Uterus (tissue), 4 donors: ENCODE measurements around the gene RBM6. TPM values are rescaled to one million over a fixed set of nuclear protein-coding genes. Genes with fewer than 3 reads are reported as not detected.

Experiments used
- DNase-seq, 2 donors: peaks; one replicate each; pipeline ENCODE4 v3.0.0-alpha.2; 2019 to 2020
- H3K27ac ChIP-seq, 2 donors: fragments of 200-600 bp; sonication (generic); 1 replicate in 1 of 2; 2 replicates in 1 of 2; pipeline ENCODE4 v1.5.1; 2016 to 2018
- H3K27me3 ChIP-seq, 2 donors: fragments of 200-600 bp; sonication (generic); one replicate each; pipeline ENCODE4 v1.5.1; 2018 to 2019; ENCODE audit warnings: control low read depth in 1 of 2
- H3K36me3 ChIP-seq, 2 donors: fragments of 200-600 bp; sonication (generic); one replicate each; pipeline ENCODE4 v1.5.1; 2019; ENCODE audit warnings: control low read depth in 1 of 2
- H3K4me1 ChIP-seq, 2 donors: fragments of 200-600 bp; sonication (generic); one replicate each; pipeline ENCODE4 v1.5.1; 2018 to 2019; ENCODE audit warnings: control low read depth in 1 of 2
- H3K4me3 ChIP-seq, 2 donors: fragments of 200-600 bp; sonication (generic); 1 replicate in 1 of 2; 2 replicates in 1 of 2; pipeline ENCODE4 v1.5.1; 2018 to 2019; ENCODE audit warnings: mild to moderate bottlenecking in 1 of 2
- H3K9me3 ChIP-seq, 2 donors: fragments of 200-600 bp; sonication (generic); one replicate each; pipeline ENCODE4 v1.5.1; 2019; ENCODE audit warnings: control low read depth in 1 of 2
- POLR2A ChIP-seq, 2 donors: fragments of 450-650 bp; IDR thresholded peaks; one replicate each; pipeline ENCODE4 v1.6.1; 2016; ENCODE audit warnings: antibody characterized with exemption in 2 of 2, mild to moderate bottlenecking in 1 of 2, moderate library complexity in 1 of 2
- intact Hi-C: fragments of 100-400 bp; cut with DNase I; formaldehyde crosslinking; loops from one replicate; pipeline ENCODE4 v1.15.1; 2023; ENCODE audit warnings: low total_unique reads
- total RNA-seq, 4 donors: library from RNA; depleted of rRNA in 3 of 4; stranded (reverse); fragments of >200 nt in 3 of 4; gene quantifications; one replicate each; pipeline versions ENCODE4 v1.1.0 to v1.2.4, GENCODE V29; 2014 to 2023
- TF ChIP-seq, protein P1 (sequence below), 4 experiments: fragments of 200-600 bp in 2 of 4; fragments of 450-650 bp in 2 of 4; sonication (generic) in 2 of 4; IDR thresholded peaks; one replicate each; pipeline ENCODE4 v1.5.1; 2016 to 2019; ENCODE audit warnings: antibody characterized with exemption in 4 of 4, mild to moderate bottlenecking in 2 of 4, moderate library complexity in 1 of 4
- donor health status: DM: yes; HTN: yes; CAD: no.

The RBM6 gene
- total RNA-seq, 4 donors from 2014 or later, result 63.2 to 143 (median 116) TPM

DNA sequence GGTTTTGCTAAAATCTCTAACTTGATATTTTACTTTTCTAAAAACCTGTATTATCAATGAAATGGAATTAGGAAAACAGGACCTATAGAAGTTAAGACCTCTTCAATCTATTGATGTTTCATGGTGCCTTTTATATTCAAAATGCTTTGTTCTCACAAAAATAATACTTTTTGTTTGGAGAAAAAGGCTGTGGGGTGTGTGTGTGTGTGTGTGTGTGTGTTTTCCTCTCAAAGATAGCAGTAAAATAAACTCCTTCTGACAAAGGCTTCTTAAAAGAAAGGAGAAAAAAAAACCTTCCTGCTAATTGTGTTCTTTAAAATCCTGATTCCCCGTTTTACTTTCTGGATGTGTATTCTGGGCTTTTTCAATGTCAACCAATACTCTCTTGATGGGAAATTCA lies 54.5 kb downstream of the RBM6 start:
- Histone ChIP-seq H3K9me3 (no peaks in the 10 kb centered on the region), H3K27ac (no peak overlapping the region), H3K27me3 (no peaks in the 10 kb centered on the region), H3K4me3 (no peak overlapping the region), H3K4me1 (no peaks in the 10 kb centered on the region), H3K36me3 (no peaks in the 10 kb centered on the region)
- intact Hi-C loops, result no loop called here
- no peak for DNase-seq
- no peak for TF ChIP-seq POLR2A (IDR thresholded peaks at IDR 0.05)
- TF ChIP-seq, protein P1, sequence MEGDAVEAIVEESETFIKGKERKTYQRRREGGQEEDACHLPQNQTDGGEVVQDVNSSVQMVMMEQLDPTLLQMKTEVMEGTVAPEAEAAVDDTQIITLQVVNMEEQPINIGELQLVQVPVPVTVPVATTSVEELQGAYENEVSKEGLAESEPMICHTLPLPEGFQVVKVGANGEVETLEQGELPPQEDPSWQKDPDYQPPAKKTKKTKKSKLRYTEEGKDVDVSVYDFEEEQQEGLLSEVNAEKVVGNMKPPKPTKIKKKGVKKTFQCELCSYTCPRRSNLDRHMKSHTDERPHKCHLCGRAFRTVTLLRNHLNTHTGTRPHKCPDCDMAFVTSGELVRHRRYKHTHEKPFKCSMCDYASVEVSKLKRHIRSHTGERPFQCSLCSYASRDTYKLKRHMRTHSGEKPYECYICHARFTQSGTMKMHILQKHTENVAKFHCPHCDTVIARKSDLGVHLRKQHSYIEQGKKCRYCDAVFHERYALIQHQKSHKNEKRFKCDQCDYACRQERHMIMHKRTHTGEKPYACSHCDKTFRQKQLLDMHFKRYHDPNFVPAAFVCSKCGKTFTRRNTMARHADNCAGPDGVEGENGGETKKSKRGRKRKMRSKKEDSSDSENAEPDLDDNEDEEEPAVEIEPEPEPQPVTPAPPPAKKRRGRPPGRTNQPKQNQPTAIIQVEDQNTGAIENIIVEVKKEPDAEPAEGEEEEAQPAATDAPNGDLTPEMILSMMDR (IDR thresholded peaks at IDR 0.05), result no peak

DNA sequence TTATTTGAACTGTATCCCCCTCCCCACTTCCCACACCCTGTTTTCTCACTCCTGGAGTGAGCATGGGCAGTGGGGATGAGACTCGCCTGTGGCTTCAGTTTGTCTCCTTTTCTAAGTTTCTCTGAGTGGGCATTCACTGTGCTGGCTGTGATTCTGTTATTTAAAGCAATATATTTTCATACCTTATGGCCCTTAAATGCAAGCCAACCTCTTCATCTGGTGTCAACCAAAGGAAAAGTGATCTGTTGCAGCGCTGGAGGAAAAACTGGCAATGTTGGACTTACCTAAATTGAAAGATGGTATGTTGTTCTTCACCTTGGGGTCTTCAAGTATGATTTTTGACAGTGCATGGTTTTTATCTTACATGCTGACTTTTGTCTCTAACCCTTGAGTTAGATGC lies 56.1 kb downstream of the RBM6 start:
- H3K4me3 ChIP-seq, result no peak overlapping the region

DNA sequence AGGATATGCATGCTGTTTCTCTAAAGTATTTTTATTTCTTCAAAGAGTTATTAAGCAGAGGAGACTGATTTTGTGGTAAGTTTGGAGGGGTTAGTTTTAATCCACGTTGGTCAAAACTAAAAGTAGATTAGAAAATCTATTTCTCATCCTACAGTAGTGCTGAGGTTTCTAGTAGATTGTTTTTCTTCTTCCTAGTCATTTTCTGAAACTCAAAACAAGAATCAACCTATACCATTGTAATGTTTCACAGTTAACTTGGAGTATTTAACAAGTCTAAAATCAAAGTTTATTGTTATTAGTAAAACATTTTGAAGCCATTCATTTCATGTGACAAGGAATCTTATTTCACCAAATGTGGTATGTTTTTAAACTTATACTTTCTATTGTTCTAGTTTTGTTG lies 57.9 kb downstream of the RBM6 start:
- H3K9me3 ChIP-seq, result no peaks in the 10 kb centered on the region
- H3K36me3 ChIP-seq, result no peaks in the 10 kb centered on the region
- no peak for TF ChIP-seq POLR2A (IDR thresholded peaks at IDR 0.05)
- TF ChIP-seq, protein P1 (IDR thresholded peaks at IDR 0.05), result no peak
- H3K4me1 ChIP-seq, result no peaks in the 10 kb centered on the region
- H3K4me3 ChIP-seq, result no peak overlapping the region
- no peak overlapping the region for H3K27ac ChIP-seq
- H3K27me3 ChIP-seq, result no peaks in the 10 kb centered on the region
- no peak for DNase-seq
- intact Hi-C loops, result no loop called here

More for the DNA sequence above, 56.1 kb downstream of the RBM6 start:
- Histone ChIP-seq H3K27ac (no peak overlapping the region), H3K4me1 (no peaks in the 10 kb centered on the region), H3K36me3 (no peaks in the 10 kb centered on the region), H3K9me3 (no peaks in the 10 kb centered on the region), H3K27me3 (no peaks in the 10 kb centered on the region)
- TF ChIP-seq, protein P1 (IDR thresholded peaks at IDR 0.05), result no peak
- TF ChIP-seq POLR2A (IDR thresholded peaks at IDR 0.05), result no peak
- intact Hi-C loops, result no loop called here
- no peak for DNase-seq

DNA sequence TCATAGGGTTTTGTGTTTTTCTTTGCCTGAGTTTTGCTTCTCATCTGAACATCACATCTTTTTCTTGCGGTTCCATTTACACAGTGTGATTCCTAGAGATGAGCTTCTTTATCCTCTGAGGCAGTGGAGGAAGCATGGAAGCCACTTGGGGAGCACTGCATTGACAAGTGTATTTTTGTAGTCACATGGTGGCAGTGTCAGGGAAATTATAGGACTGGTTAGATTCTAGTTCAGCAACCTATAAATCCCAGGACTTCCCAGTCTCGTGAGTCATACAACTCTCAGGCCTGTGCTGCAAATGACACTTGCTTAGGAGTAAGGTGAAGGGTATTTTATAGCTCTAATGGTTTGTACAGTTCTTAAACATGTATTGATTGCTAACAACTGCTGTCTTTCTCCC lies 58.4 kb downstream of the RBM6 start:
- TF ChIP-seq, protein P1 (IDR thresholded peaks at IDR 0.05), result no peak
- TF ChIP-seq POLR2A (IDR thresholded peaks at IDR 0.05), result no peak
- no peaks in the 10 kb centered on the region for H3K9me3 ChIP-seq
- DNase-seq, result no peak
- H3K27ac ChIP-seq, result no peak overlapping the region
- H3K27me3 ChIP-seq, result no peaks in the 10 kb centered on the region
- H3K36me3 ChIP-seq, result no peaks in the 10 kb centered on the region
- H3K4me1 ChIP-seq, result no peaks in the 10 kb centered on the region
- H3K4me3 ChIP-seq, result no peak overlapping the region
- intact Hi-C loops, result no loop called here

DNA sequence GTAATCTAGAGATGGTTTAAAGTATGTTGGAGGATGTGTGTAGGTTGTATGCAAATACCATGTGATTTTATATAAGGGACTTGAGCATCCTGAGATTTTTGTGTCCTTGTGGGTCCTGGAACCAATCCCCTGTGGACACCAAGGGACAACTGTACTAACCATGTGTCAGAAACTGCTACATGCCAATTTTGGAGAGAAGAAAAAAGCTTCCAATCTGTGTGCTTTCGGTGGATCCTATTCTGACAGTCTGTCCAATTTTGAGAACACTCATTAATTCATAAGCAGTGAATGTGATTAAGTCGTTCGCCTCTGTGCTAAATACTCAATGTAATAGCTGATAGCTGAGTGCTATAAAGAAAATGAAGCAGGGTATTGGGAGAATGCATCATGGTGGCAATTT lies 61.6 kb downstream of the RBM6 start:
- no peak for DNase-seq
- no peaks in the 10 kb centered on the region for H3K36me3 ChIP-seq
- intact Hi-C loops, result no loop called here
- no peak overlapping the region for H3K4me3 ChIP-seq
- H3K9me3 ChIP-seq, result no peaks in the 10 kb centered on the region
- no peak overlapping the region for H3K27ac ChIP-seq
- TF ChIP-seq, protein P1 (IDR thresholded peaks at IDR 0.05), result no peak
- TF ChIP-seq POLR2A (IDR thresholded peaks at IDR 0.05), result no peak
- H3K27me3 ChIP-seq, result no peaks in the 10 kb centered on the region
- no peaks in the 10 kb centered on the region for H3K4me1 ChIP-seq
